Suppressor macrophage treated with lipopolysaccharide for 4 hours (primary cell): ENCODE data around the gene EGFL6.
A peak's percentile ranks its signal among the peaks of the same experiment; 100 is the strongest.

ENCODE experiments used
- DNase-seq: peaks from one replicate; pipeline ENCODE4 v3.0.0-alpha.2; 2020

EGFL6 gene

DNA sequence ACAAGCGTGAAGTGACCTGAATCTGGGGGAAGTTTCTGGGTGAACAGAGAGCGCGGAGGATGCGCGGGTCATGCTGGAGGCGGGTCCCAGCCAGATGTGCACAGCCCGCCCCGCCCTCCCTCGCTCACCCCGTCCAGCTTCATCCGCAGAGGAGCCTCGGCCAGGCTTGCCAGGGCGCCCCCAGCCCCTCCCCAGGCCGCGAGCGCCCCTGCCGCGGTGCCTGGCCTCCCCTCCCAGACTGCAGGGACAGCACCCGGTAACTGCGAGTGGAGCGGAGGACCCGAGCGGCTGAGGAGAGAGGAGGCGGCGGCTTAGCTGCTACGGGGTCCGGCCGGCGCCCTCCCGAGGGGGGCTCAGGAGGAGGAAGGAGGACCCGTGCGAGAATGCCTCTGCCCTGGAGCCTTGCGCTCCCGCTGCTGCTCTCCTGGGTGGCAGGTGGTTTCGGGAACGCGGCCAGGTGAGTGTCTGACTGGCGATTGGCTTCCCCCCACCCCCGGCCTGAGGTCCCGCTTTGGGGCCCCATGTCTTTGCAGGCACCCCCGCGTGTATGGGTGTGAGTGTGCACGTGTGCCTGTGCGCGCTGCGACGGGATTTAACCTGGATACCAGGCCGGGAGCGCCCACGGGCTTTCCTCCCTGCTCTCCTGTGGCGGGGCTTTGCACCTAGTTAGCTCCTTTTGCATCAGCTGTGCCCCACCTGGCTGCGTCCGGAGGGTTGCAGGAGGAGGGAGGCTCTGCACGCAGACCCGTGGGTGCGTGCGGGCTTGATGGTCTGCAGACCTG lies at the start of gene EGFL6:
TSS of gene EGFL6 (plus strand) at position 123 of the 782 bp plus-strand sequence. CDS start at position 384, 261 bp downstream.
- no peak for DNase-seq

DNA sequence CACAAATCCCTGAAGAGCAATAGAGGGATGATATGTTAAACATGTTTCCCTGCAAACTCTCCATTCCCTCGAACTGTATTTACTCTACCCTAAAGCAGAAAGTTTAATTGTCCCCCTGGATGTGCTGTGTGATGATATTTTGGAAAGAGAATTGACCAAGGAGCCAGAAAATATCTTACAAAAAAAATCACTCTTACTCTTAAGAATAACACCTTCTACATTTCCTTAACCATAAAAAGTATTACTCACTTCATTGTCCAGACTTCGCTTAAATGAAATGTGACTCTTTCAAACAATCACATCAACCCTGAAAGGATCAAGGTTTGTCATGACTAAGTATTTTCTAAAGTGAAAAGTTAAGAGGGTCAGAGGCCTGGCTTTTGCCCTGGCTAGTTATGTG lies 49.0 kb upstream of the EGFL6 start:
- DNase-seq = no peak

GRCh38 chrX:13520936-13521335 lies 48.5 kb upstream of the EGFL6 start:
- no peak for DNase-seq

DNA sequence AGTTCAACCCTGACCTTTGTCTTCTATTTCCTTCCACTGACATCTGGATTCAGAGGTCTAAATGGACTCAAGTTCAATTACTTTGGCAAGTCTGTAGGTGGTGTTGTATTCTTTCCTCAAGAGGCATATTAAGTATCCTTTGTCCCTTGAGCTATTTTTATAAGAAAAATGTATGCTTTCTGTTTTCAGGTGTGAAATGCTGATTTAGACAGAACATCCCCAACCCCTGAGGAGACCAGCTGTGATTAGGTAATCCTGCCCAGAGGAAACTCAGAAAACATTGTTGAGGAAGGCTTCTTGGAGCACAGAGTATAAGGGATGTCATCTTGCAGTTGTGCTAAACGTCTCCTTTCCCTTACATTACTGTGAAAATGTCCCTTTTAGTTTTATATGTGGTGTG lies 46.6 kb upstream of the EGFL6 start:
- no peak for DNase-seq

- DNase-seq = peak; percentile 40
Observed at GRCh38 chrX:13533726-13534125, 35.7 kb upstream of the EGFL6 start.

GRCh38 chrX:13535376-13536165 lies 33.8 kb upstream of the EGFL6 start:
- DNase-seq = no peak

DNA sequence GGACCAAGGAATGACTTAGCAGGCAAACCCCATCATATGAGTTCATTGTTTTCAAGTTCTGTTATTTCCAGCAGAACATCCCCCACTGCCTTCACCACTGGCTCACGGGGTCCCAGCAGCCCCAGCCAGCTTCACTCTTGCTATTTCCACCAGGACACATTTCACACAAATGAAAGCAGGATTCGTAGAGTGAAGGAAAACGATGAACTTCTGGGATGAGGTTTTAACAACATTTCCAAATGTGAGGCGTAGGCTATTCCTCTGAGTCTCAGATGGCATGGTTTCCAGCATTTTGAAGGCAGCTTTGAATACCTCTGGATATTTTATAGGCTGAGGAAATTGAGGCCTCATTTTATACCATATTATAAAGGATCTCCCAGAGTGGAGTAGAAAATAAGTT lies 32.9 kb upstream of the EGFL6 start:
- no peak for DNase-seq

DNA sequence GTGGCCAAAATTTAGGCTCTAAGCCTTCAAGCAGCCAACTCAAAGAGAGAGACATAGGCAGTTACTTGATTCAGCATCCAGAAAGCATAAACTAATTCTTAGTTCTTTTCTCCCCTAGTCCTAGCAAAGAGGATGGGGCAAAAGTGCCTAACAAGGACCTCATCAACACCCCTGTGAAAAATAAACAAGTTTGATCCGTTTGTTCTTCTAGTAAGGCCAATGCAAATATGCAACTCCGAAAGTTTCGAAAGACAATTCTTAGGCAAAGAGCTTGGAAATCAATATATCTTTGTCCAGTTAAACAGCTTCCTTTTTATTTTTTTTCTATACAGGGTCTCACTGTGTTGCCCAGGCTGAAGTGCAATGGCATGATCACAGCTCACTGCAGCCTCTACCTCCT lies 31.0 kb upstream of the EGFL6 start:
- DNase-seq = no peak

GRCh38 chrX:13540602-13541001 lies 28.8 kb upstream of the EGFL6 start:
- no peak for DNase-seq

GRCh38 chrX:13545726-13546125 lies 23.7 kb upstream of the EGFL6 start:
- DNase-seq = no peak

- no peak for DNase-seq
Observed at GRCh38 chrX:13547671-13548070, 21.7 kb upstream of the EGFL6 start.

GRCh38 chrX:13550346-13550745 lies 19.1 kb upstream of the EGFL6 start:
- DNase-seq = no peak

- no peak for DNase-seq
Observed at GRCh38 chrX:13551610-13552009, 17.8 kb upstream of the EGFL6 start.

DNA sequence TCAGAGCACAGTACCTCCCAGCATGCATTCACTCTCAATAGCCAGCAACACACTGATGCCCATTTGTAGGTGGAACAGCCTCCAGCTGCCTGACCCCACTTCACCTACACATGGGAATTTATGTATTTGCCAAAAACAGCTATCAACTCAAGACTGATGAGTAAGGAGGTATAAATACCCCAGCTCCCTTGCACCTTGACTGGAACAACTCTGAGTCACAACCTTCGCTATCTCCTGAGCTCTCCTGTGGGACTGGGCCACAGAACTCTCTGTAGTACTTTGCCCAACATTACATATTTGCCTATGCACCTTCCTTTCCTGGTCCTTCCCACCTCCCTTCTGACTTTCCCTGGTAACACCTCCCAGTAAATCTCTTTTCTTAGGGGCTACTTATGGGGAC lies 16.5 kb upstream of the EGFL6 start:
- no peak for DNase-seq

DNA sequence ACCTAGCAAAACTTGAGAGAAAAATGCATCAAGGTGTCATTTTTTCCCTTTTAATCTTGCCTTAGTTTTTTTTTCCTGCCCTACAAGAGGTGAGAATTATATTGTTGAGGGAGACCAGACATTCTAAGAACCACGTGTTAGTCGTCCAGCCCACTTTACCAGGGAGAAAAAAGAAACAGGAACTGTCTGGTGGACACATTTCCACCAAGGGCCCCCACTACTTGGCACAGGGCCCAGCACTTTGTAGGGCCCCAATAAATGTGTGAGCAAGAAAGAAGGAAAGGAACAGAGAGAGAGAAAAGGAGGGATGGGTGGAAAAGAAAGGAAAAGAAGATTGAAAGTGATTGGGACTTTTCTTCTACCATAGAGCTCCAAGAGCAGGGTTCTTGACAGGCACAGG lies 3.9 kb upstream of the EGFL6 start:
- DNase-seq = no peak

DNA sequence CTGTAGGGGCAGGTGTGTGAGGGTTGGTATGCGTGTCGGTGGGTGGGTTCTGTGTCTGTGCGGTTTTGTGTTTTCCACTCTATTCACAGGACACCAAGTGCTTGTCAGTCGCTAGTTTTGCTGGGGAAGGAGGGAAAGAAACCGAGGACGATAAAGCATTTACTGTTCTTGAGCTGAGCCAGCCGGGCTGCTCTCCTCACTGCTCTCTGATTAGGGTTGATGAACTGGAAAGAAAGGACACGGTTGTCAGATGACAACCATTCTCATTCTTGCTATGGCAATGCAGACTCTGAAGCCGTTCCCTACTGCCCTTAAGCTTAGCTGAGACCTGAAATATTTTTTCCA lies 832 bp downstream of the EGFL6 start:
- DNase-seq = no peak

GRCh38 chrX:13571136-13571535 lies 1.7 kb downstream of the EGFL6 start:
- DNase-seq = no peak

DNA sequence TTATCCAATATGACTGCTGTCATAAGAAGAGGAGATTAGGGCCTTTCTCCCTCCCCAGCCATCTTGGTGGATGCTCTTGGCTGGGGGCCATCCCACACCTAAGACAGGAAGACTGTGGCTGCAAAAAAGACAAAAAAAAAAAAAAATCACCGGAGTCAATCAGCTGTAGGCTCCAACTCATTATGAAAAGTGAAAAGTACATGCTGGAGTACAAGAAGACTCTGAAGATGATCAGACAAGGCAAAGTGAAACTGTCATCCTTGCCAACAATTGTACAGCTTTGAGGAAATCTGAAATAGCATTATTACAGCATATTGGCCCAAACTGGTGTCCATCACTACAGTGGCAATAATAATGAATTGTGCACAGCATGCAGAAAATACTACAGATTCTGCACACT lies 5.2 kb downstream of the EGFL6 start:
- DNase-seq = no peak

GRCh38 chrX:13579661-13580060 lies 10.3 kb downstream of the EGFL6 start:
- DNase-seq = peak; percentile 58

DNA sequence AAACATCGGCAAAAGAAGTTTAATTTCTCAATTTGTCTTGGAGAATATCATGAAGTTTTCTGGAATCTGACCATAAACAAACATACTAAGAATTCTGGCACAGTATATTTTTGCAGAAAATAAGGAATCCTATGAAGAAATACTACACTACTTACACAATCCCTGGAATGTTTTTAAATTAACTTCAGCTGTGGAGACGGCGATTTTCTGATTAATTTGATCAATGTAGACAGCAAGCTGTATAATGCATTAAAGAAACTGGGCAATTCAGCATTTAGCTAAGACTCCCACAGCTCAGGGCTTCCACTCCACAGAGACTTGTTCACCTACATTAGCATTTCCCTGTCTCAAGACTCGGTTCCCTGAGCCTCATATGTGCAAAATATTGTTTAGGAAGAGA lies 12.2 kb downstream of the EGFL6 start:
- DNase-seq = no peak

- no peak for DNase-seq
Observed at GRCh38 chrX:13587786-13588477, 18.5 kb downstream of the EGFL6 start.

DNA sequence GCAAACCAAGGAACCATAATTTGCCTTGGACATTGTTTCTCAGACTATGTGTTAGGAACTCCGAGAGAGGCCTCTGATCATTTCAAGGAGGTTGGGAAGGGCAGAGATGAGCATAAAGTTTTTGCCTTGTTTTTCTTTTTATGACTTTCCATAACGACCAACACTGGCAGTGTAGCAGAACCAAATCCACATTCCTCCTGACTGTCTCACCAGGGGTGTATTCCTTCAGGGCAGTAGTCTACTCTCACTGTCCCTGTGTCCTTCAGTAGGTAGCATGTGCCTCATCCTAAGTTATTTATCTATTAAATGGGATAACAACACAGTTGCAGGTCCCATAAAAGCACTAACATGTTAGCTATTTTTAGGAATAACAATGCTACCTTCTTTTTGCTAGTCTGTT lies 20.8 kb downstream of the EGFL6 start:
- DNase-seq = no peak

DNA sequence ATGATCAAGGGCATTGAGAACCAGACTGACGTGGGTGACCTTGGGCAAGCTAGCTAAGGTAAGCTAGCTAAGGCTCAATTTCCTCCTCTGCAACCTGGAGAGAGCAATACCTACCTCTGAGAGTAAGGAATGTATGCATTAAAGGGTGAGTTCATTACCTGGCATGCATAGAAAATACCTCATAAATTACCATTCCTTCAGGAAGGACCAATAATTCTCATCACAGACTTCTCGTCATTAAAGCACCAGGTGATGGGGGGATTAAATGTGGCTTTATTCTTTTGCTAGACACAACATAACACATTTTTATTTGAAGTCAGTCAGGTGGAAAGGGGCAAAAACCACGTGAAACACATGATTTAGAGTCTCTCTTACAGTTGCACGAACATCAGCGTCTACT lies 21.5 kb downstream of the EGFL6 start:
- DNase-seq = no peak

GRCh38 chrX:13597874-13598273 lies 28.5 kb downstream of the EGFL6 start:
- peak; percentile 28 for DNase-seq
